GM19193 (cell line): Measurements from ENCODE around the gene NOTCH4.

Source experiments
- POLR2A ChIP-seq: IDR thresholded peaks from 4 replicates; pipeline ENCODE4 v1.6.1; 2011; ENCODE audit not compliant: insufficient read depth, insufficient read length; ENCODE audit errors: extremely low read depth

Gene NOTCH4

GRCh38 chr6:32147401-32148132 is 76.3 kb downstream of the NOTCH4 start:
- TF ChIP-seq POLR2A: no peak

DNA sequence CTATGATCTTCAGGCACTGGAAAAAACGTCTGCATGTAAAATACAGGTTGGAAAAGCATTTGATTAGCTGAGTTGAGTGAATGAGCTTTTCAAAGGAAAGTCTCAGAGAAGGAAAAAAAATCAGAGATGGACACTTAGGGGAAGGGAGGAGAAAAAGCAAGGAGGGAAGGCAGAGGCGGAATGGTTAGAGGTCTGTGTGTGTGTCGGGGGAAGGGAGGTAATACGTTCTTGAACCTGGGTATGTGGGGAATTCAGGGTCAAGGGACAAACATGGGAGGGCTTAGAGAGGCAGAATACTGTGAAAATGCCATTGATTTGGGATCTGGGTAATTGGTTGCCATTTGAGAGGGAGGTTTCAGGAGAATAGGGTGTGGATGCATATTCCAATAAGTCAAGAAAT is 77.2 kb downstream of the NOTCH4 start:
- TF ChIP-seq POLR2A: no peak

DNA sequence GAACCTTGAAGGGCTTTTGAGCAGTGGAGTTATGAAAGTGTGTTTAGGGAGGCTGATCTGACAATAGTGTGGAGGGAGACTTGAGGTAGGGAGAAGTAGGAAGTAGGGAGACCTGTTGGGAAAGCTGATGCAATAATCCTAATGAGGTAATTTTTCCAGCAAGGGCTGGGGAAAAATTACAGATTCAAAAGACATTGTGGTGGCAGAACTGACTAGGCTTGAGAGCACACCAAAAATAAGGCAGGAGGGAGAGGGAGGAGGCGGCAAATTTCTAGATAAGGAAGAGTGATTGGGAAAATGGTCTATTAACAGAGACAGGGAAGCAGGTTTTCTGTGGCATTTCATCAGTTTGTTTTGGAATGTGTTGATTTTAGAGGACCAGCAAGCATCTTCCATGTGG is 77.6 kb downstream of the NOTCH4 start:
- no peak for TF ChIP-seq POLR2A
